ENCODE data around the gene AGRP.
A peak's percentile ranks its signal among the peaks of the same experiment; 100 is the strongest.
"Not testable (repeated sequence)": the region's sequence is repeated elsewhere in the genome, so short reads cannot be mapped to it uniquely, and the experiment has no call there.

AGRP gene, protein sequence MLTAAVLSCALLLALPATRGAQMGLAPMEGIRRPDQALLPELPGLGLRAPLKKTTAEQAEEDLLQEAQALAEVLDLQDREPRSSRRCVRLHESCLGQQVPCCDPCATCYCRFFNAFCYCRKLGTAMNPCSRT

DNA sequence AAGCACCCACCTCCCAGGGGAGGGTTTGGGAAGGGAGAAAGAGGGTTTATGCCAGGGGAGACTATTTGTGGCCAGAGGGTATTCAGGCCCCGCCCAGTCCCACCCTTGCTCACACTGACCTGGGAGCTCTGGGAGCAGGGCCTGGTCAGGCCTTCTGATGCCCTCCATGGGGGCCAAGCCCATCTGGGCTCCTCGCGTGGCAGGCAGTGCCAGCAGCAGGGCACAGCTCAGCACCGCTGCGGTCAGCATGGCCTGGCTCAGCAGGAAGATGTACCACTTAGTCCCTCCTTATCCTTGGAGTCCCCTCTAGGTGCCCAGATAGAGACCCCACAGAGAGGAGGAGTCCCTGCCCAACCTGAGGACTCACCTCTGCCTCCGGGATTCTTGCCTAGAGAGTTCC is at the start of gene AGRP:
Gene AGRP (minus strand): TSS at position 398 of the 400 bp plus-strand sequence. CDS start 149 bp downstream, at position 249.
- DNase-seq (ENCODE audit: extremely low spot score, insufficient read length, low read depth): no peak
- FAIRE-seq: no peak

DNA sequence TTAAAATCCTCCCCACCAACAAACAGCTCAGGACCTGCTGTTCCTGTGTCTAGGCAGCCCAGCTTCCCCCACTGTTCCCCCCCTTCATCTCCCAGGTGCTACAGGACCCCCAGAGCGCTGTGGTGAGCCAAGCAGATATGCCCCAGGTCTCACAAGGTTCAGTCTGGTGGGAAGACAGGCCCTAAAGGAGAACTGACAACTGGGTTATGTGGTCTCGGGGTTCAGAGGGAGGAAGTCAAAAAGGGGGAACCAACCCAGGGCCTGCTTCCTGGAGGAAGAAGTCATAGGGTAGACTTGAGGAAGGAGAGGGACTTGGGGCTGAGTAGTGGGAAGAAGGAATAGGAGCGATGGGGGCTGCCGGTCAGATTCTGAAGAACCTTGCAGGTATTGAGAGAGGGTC is 47.9 kb upstream of the AGRP start:
- DNase-seq (ENCODE audit: extremely low spot score, insufficient read length, low read depth) (no peak), FAIRE-seq (no peak)

DNA sequence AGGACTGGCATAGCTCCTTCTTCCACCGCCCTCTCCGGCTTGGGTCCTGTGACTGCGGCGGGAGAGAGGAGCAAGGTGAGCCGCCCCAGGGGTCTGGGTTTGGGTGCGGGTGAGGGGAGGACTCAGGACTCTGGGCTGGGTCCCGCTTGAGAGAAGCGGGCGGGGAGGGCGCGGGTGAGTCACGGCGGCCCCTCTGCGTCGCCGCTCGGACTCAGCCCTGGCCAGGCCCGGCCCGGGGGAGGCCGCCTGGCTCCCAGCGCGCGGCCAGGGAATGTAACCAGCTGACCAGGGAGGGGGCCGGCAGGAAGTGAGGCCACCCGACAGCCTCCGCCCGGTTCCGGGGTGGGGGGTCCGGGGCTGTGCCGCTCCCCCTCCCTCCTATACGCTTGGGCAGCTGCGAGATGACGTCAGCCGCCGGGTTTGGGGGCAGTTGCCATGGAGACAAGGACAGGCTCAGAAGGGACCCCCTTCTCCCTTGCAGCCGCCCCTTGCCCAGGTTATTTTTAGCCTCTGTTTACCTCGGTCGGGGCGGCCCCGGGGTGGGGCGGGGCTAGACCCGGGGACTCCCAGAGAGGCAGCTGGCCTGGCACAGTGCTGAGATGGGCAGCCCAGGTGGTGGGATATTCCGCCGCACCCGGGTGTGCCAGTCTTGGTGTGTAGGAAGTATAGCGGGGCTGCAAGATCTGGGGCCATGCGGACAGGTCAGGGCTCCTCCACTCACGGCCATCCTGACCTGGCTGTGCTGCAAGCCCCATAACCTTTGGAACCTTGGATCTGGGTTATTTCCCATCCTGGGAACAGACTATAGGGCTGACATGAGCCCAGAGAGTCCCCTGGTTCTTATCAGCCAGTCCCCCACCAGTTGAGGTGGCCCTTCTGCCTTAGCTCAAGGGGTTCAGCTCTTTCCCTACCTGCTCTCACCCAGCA is 46.9 kb upstream of the AGRP start:
- no peak for FAIRE-seq
- DNase-seq (ENCODE audit: extremely low spot score, insufficient read length, low read depth): no peak

DNA sequence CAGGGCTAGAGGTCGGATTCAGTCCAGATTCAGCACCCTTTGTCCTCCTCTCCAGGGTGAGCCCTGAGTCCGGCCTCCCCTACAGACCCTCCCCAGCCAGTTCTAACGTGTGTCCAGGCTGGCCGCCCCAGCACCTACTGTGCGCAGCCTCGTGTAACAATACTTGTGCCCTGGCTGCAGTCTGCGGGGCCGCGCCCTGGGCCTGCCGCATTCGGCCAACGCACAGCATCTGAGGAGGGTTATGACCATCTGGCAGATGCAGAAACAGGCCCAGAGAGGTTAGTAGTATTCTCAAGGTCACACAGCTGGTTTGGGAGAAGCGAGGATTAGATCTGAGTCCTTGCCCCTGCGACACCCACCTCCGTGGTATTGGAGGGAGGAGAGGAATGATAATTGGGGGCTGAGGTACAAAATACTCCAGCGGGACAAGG is 46.2 kb upstream of the AGRP start:
- DNase-seq (ENCODE audit: extremely low spot score, insufficient read length, low read depth) (no peak), FAIRE-seq (no peak)

DNA sequence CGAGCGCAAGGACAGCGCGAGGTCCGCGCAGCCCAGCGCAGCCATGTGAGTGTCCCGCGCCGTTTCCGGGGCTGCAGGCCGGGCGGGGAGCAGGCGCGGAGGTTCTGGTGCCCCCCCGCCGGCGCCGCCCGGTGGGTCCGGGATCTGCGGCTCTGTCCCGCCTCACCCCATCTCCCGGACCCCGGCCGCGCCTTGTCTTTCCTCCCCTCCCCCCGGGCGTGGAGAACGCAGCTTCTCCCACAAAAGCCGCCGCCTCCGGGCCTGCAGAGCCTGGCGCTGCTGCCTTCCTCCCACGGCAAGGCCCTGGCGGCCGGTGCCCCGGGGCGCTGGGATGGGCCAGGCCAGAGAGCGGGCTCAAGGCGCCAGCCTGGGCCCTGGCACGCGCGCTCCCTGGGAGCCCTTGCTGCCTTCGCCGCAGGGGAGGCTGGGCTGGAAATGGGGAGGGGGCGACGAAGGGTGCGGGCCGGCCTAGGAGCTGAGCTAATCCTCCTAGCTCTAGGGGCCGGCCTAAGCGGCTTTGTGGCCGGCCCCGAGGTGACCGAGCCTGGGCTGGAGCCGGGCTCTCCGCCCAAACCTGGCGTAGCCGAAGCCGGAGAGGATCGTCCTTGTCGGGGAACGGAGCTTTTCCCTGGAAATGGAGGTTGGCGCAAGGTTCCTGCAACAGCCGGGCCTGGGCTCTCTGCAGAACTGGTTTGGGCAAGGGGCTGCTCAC is 45.7 kb upstream of the AGRP start:
- DNase-seq (ENCODE audit: extremely low spot score, insufficient read length, low read depth) (no peak), FAIRE-seq (no peak)

DNA sequence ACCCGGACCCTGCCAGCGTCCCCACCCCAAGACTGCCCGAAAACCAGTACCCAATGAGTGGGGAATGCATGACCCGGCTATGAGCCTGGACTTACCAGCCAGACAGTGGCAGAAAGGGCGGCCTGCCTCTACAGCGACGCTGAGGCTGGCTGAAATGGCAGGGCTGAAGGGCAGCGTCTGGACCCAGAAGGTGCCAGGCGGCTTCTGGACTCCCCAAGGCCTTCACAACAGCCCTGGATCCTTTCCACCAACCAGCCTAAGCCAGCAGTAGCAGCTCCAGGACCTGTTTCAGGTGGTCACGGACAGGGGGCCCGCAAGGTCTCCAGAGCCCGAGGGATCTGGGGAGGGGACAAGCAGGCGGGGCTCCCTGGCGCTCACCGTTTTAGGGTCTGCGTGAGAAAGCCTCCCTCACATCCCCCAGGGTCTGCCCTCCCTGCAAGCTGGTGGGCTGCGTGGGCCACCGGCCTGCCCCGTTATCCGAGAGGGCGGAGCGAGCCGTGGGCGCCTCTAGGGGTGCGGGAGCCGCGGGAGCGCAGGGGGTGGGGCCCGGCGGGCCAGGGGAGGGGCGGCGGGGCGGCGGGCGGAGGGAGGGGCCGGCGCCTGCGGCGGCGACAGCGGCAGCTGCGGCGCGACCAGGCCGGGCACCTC is 45.0 kb upstream of the AGRP start, which contains the start of gene RIPOR1:
Gene RIPOR1 (plus strand): TSS at position 608 of the 648 bp plus-strand sequence. CDS start 9,618 bp downstream, outside the sequence.
- FAIRE-seq (no peak), DNase-seq (ENCODE audit: extremely low spot score, insufficient read length, low read depth) (no peak)

DNA sequence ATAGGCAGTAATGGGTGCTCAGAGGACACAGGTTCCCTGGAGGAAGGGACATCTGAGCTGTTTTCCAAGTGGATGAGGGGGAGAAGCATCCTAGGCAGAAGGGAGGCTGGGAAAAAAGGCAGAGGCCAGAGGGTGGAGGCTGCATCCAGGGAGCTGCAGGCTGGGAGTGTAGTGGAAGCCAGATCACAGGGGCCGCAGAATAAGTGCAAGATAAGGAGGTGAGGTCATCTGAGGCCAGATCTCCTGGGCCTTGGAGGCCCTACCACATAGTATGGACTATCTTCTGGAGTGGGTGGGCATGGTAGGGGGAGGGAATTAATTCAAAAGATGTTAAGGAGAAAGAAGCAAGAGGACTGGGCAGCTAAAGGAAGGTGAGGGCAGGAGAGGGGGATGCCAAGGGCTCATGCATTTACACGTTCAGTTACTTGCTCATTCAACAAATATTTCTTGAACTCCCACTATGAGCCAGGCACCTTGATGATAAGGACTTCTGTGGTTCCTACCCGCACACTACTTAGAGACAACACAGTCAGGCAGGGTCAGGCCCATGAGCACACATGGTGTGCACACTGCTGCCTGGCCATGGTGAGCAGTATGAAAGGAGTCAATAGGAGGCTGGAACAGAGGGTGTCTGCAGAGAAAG is 42.9 kb upstream of the AGRP start:
- DNase-seq (ENCODE audit: extremely low spot score, insufficient read length, low read depth) (no peak), FAIRE-seq (no peak)

DNA sequence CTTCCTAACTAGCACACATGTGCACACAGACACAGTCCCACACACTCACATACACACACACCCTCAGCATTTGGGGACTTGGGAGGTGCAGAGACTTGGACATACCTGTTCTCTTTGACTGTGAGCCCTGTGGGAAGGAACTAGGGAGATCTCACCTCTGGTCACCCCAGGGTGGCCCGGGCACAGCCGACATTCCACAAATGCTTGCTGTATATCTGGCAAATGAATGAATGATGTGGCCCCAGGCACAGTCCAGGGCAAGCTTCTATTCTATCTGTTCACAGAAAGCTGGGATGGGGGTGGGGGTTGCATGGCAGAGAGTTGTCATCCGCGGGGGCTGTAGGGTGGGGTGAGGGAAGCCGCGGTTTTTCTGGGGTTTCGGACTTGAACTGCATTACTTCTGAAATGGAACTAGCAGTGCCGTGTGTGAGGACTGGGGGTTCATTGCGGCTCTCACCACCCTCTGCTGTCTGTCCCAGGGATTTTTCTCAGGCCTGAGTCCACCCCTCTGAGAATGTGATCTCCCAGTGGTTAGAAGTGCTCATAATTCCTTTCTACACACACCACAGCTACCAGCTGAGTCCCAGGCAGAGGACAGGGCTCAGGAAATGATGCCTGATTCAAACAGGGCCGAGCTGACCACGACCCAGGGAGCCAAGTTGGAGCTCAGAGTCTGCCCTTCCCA is 42.0 kb upstream of the AGRP start:
- DNase-seq (ENCODE audit: extremely low spot score, insufficient read length, low read depth) (no peak), FAIRE-seq (no peak)

DNA sequence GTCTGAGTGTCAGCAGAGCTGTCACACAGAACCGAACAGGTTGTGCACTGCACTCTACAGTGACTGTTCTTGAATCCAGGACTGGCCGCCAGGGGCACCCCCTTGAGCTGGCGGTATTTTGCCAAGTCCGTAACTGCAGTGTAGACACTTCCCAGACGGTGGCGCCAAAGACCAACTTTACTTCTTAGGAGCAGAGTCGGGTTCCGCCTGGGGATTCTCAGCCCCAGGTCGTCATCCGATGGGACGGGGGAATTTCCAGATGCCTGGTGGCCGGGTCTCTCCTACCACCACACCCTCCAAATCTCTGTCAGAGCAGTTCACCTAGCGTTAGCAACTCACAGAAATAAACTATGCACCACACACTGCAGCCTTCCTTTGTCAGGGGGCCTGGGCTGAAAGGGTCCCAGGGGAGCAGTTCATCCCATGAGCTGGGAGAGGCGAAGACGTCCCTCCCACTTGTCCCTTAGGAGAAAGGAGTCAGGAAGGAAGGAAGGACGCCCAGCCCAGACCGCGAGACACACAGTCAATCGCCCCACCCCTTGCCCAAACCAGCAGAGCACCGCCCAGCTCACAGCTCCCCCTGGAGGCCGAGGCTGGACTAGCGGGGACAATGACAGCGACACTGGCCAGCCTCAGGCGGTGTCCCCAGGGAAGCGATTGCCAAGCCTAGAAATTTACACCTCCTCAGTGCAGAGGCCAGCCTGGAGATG is 37.9 kb upstream of the AGRP start:
- peak; percentile 84 for DNase-seq (ENCODE audit: extremely low spot score, insufficient read length, low read depth)

DNA sequence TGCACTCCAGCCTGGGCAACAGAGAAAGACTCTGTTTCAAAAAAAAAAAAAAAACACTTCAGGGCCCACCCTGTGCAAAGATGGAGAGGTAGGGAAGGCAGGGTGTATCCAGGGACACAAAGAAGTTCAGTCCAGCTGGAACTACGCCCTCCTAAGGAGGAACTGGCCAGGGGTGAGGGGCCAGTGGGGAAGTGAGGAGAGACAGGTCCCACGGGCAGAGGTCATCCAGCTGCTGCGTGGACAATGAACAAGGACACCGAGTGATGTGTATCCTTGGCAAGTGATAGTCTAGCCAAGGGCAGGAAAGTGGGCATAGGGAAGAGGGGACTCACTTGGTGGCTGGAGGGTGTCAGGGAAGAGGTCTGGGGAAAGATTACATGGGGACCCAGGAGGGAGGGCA is 35.9 kb upstream of the AGRP start:
- DNase-seq (ENCODE audit: extremely low spot score, insufficient read length, low read depth) (no peak), FAIRE-seq (no peak)

More for the DNA sequence above, 37.9 kb upstream of the AGRP start:
- FAIRE-seq: peak; percentile 98

DNA sequence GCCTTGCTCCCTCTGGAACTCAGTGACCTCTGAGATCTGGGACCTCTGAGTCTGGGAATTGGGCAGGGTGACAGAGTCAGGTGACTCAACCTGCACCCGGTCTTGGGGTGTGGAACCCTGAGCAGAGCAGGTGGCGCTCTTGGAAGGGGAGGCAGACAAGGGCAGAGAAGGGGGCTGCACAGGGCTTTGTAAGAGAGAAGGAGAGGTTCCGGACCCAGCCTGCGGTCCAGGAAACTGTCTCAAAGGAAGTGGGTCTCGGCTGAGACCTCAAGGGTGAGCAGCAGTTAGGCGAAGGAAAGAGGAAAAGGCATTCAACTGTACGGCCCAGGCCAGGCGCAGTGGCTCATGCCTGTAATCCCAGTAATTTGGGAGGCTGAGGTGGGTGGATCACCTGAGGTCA is 35.3 kb upstream of the AGRP start:
- DNase-seq (ENCODE audit: extremely low spot score, insufficient read length, low read depth) (no peak), FAIRE-seq (no peak)

DNA sequence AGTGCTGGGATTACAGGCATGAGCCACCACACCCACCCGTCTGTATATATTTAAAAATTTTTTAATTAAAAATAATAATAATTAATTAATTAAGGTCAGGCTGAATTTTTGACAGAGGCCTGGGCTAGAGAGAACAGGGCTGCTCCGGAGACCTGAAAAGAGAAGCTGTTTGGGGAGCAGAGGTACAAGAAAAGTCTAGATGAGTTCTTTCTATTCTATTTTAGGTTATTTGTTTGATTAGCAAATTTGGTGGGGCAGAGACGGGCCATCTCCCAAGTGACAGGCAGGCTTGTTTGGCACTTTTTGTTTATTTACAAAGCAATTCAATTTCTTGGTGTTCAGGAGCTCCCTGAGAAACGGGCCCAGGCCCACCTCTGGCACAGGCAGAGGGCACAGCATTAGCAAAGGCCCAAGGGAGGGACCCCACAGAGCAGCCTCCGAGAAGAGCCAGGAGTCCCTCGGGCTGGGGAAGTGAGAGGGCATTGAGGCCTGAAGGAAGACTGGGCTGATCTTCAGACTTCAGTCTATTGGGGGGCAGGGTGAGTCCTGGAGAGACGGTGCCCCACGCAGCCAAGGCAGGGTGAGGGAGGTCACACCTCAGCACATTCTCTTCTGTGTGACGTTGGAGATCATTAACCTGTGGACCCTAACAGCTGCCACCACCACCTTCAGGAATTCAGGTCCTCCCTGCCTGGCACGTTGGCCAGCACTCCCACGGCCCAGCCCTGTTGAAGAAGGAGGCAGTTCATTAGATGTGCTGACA is 34.5 kb upstream of the AGRP start:
- FAIRE-seq (peak; percentile 84), DNase-seq (ENCODE audit: extremely low spot score, insufficient read length, low read depth) (no peak)

DNA sequence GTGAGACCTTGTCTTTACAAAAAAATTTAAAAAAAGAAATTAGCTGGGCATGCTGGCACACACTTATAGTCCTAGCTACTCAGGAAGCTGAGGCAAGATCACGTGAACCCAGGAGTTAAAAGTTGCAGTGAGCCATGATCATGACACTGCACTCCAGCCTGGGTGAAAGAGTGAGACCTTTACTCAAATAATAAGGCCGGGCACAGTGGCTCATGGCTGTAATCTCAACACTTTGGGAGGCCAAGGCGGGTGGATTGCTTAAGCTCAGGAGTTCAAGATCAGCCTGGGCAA is 33.8 kb upstream of the AGRP start:
- FAIRE-seq (peak; percentile 5), DNase-seq (ENCODE audit: extremely low spot score, insufficient read length, low read depth) (no peak)

DNA sequence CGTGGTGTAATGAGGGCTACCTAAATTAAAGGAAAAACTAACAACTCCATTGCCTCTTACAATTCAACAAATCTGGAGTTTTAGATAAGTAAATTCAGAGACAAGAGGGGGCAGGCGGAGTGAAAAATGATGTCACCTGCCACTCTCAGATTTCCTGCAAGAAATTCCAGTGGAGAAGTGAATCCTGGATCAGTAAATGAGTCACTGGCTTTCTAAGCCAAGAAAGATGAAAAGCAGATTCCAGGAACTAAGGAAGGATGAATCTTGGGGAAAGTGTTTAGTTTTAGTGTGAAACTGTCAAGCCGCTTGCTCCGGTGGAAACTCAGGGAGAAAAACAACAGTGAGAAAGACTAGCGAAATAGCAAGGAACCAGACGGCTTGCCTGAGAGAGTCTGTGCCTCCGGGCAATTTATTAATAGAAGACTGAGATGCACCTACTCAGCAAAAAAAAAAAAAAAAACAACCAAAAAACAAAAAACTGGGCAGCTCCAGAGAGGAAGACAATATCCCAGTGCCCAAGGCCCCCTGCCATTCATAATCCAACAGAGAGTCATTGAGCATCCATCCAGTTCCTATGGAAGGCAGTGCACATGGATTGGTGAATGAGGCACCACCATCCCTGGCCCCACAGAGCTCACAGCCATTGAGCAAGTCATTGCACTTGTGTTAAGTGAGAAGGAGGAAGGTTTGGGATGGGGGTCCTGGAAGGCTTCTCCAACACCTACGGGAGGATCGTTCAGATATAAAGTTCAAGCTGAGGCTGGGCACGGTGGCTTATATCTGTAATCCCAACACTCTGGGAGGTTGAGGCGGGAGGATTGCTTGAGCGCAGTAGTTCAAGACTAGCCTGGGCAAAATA is 33.2 kb upstream of the AGRP start:
- FAIRE-seq: no peak
- no peak for DNase-seq (ENCODE audit: extremely low spot score, insufficient read length, low read depth)

DNA sequence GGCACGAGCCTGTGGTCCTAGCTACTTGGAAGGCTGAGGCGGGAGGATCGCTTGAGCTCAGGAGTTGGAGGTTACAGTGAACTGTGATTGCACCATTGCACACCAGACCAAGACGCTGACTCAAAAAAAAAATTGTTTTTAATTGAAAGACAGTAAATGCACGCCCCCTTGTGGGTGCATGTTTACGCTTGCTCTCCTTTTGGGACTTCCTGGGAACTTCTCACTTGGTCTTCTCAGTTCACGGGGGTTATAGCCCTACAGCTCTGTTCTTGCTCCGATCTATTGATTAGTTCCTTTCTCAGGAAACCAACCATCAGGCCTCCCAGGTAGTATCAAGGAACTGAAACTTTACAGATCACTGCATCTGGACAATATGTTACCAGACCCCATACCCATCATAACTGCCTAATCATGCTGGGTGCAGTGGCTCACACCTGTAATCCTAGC is 31.1 kb upstream of the AGRP start:
- FAIRE-seq (peak; percentile 96), DNase-seq (ENCODE audit: extremely low spot score, insufficient read length, low read depth) (no peak)

DNA sequence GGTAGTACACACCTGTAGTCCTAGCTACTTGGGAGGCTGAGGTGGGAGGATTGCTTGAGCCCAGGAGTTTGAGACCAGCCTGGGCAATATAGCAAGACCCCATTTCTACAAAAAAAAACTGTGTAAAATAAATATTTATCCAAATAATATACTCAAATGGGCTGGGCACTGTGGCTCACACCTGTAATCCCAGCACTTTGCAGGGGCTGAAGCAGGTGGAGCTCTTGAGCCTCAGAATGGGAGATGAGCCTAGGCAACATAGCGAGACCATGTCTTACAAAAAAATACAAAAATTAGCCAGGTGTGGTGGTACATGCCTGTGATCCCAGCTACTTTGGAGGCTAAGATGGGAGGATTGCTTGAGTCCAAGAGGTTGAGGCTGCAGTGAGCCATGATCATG is 30.5 kb upstream of the AGRP start:
- not testable (repeated sequence) for FAIRE-seq; DNase-seq (ENCODE audit: extremely low spot score, insufficient read length, low read depth)

DNA sequence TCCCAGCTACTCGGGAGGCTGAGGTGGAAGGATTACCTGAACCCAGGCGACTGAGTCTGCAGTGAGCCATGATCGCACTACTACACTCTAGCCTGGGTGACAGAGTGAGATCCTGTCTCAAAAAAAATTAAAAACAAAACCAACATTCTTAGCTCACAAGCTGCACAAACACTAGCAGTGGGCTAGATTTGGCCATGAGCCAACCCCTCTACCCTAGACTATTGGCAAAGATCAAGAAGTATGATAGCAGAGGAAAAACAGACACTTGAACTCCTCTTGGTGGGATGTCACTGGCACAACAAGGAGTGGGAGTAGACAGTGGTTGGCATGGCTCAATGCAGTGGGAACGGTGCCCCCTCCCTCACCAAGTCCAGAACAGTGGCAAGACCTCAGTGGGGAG is 25.7 kb upstream of the AGRP start:
- FAIRE-seq (no peak), DNase-seq (ENCODE audit: extremely low spot score, insufficient read length, low read depth) (no peak)
